Measurements from ENCODE around the gene PCYT1A.

GRCh38 chr3:196198771-196199753, 88.5 kb downstream of the PCYT1A start:
- TF ChIP-seq EZH2 (IDR thresholded peaks at IDR 0.05; ENCODE audit: insufficient read depth, poor library complexity, severe bottlenecking) (no peak), EZH2phosphoT487 (IDR thresholded peaks at IDR 0.05; ENCODE audit: insufficient read depth, low read depth) (no peak)

Data from GM23248 (cell line).